Activated B cell treated with CpG ODN at 0.5 μM for 24 hours (primary cell): ENCODE data around the gene GDPGP1. TPM values are rescaled to one million over a fixed set of nuclear protein-coding genes. Genes with fewer than 3 reads are reported as not detected.
A peak's percentile ranks its signal among the peaks of the same experiment; 100 is the strongest.

Experiments
- ATAC-seq: fragments of 200-7000 bp; cut with Tn5 transposase; one replicate; pipeline ENCODE4 v1.10.0; 2021; ENCODE audit warnings: low read depth, mild to moderate bottlenecking, moderate library complexity
- CTCF ChIA-PET: fragments of 350-600 bp; sonication (Branson Sonifier 250); formaldehyde crosslinking; loops from one replicate; lab custom pipeline; 2021; ENCODE audit warnings: antibody characterized with exemption; lab: Charles Lee
- POLR2A ChIA-PET: fragments of 350-600 bp; sonication (Branson Sonifier 250); formaldehyde crosslinking; loops from one replicate; lab custom pipeline; 2021; ENCODE audit warnings: antibody characterized with exemption; lab: Charles Lee
- DNase-seq: peaks from one replicate; pipeline ENCODE4 v3.0.0; 2022
- H3K27ac Mint-ChIP-seq: one replicate; pipeline ENCODE4 v1.8.0; 2020; ENCODE audit warnings: mixed read lengths
- H3K27me3 Mint-ChIP-seq: one replicate; pipeline ENCODE4 v1.8.0; 2021; ENCODE audit warnings: mixed read lengths
- H3K36me3 Mint-ChIP-seq: one replicate; pipeline ENCODE4 v1.8.0; 2021; ENCODE audit warnings: low read depth, mixed read lengths
- H3K4me1 Mint-ChIP-seq: one replicate; pipeline ENCODE4 v1.8.0; 2021; ENCODE audit warnings: mixed read lengths
- H3K4me3 Mint-ChIP-seq: one replicate; pipeline ENCODE4 v1.8.0; 2020; ENCODE audit warnings: mild to moderate bottlenecking, mixed read lengths
- H3K9me3 Mint-ChIP-seq: one replicate; pipeline ENCODE4 v1.8.0; 2020; ENCODE audit warnings: mixed read lengths
- CTCF ChIP-seq: fragments of 200-600 bp; IDR thresholded peaks from one replicate; pipeline ENCODE4 v1.8.0; 2022; ENCODE audit warnings: antibody characterized with exemption, mild to moderate bottlenecking
- intact Hi-C: fragments of 100-400 bp; cut with micrococcal nuclease; formaldehyde crosslinking; loops from one replicate; pipeline ENCODE4 v1.15.1; 2024
- total RNA-seq: library from RNA; stranded (reverse); gene quantifications from 2 replicates; pipeline ENCODE4 v1.2.3, GENCODE V29; 2022

The GDPGP1 gene
- total RNA-seq, 1 donor from 2014 or later, result 6.2 TPM

DNA sequence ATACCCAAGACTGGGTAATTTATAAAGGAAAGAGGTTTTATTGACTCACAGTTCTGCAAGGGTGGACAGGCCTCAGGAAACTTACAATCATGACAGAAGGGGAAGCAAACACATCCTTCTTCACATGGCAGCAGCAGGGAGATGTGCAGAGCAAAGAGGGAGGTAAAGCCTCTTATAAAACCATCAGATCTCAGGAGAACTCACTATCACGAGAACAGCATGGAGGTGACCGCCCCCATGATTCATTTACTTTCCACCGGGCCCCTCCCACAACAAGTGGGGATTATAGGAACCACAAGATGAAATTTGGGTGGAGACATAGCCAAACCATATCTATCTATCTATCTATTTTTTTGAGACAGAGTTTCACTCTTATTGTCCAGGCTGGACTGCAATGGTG, 5.4 kb downstream of the GDPGP1 start:
- Mint-ChIP-seq H3K27ac (no peak overlapping the region), H3K4me1 (peaks cover 11% of the 10 kb centered on the region), H3K9me3 (no peaks in the 10 kb centered on the region), H3K4me3 (no peak overlapping the region), H3K36me3 (peaks cover 30% of the 10 kb centered on the region), H3K27me3 (no peaks in the 10 kb centered on the region)
- intact Hi-C loops, result no loop called here
- ChIA-PET POLR2A (no interaction called here), CTCF (no interaction called here)
- no peak for TF ChIP-seq CTCF
- DNase-seq, result no peak
- ATAC-seq, result no peak

- no peaks in the 10 kb centered on the region for H3K27me3 Mint-ChIP-seq
- TF ChIP-seq CTCF, result no peak
- H3K36me3 Mint-ChIP-seq, result peaks cover 30% of the 10 kb centered on the region
- H3K4me3 Mint-ChIP-seq, result no peak overlapping the region
- H3K4me1 Mint-ChIP-seq, result peaks cover 3% of the 10 kb centered on the region
- intact Hi-C loops, result no loop called here
- DNase-seq, result no peak
- ChIA-PET CTCF (interaction anchor here (0.8 kb wide), 1 partner anchor 9 kb away, joined by 3 read pairs; no protein-coding TSS in a partner anchor), POLR2A (no interaction called here)
- H3K9me3 Mint-ChIP-seq, result no peaks in the 10 kb centered on the region
- H3K27ac Mint-ChIP-seq, result no peak overlapping the region
- no peak for ATAC-seq
These were observed 6.8 kb downstream of the GDPGP1 start for GRCh38 chr15:90240856-90241255.

DNA sequence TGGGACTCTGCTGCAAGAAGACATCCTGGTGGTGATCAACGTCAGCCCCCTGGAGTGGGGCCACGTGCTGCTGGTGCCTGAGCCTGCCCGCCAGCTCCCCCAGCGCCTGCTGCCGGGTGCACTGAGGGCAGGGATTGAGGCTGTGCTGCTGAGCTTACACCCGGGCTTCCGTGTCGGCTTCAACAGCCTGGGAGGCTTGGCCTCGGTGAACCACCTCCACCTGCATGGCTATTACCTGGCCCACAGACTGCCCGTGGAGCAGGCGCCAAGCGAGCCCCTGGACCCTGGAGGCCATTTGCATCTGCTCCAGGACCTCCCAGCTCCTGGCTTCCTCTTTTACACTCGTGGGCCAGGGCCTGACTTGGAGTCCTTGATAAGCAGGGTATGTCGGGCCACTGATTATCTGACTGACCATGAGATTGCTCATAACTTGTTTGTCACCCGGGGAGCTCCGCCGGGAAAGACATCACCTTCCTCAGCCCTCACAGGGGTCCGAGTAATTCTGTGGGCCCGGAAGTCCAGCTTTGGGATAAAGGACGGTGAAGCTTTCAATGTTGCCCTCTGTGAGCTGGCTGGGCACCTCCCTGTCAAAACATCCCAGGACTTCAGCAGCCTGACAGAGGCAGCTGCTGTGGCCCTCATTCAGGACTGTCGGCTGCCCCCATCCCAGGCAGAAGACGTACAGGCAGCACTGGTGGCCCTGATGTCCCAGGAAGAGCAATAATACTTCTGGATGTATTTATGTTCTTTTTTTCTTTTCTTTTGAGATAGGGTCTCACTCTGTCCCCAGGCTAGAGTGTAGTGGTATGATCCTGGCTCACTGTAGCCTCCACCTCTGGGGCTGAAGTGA, 7.6 kb downstream of the GDPGP1 start:
- DNase-seq, result no peak
- Mint-ChIP-seq H3K9me3 (no peaks in the 10 kb centered on the region), H3K4me3 (no peak overlapping the region), H3K36me3 (peaks cover 23% of the 10 kb centered on the region), H3K27ac (no peak overlapping the region), H3K27me3 (no peaks in the 10 kb centered on the region), H3K4me1 (peaks cover 3% of the 10 kb centered on the region)
- POLR2A ChIA-PET, result interaction anchor here (0.6 kb wide), 1 partner anchor 27 kb away, joined by 3 read pairs; no protein-coding TSS in a partner anchor
- no peak for ATAC-seq
- no peak for TF ChIP-seq CTCF
- intact Hi-C loops, result no loop called here
- CTCF ChIA-PET, result interaction anchor here (0.8 kb wide), 1 partner anchor 9 kb away, joined by 3 read pairs; no protein-coding TSS in a partner anchor

GRCh38 chr15:90243943-90244639, 10.1 kb downstream of the GDPGP1 start:
- ChIA-PET POLR2A (interaction anchor here (0.6 to 0.7 kb wide), 2 partner anchors 361 to 600 kb away, joined by 3 to 4 read pairs; no protein-coding TSS in a partner anchor), CTCF (no interaction called here)
- intact Hi-C loops, result no loop called here
- Mint-ChIP-seq H3K36me3 (peaks cover 10% of the 10 kb centered on the region), H3K4me3 (no peak overlapping the region), H3K27ac (no peak overlapping the region), H3K4me1 (peaks cover 8% of the 10 kb centered on the region), H3K9me3 (no peaks in the 10 kb centered on the region), H3K27me3 (no peaks in the 10 kb centered on the region)
- DNase-seq (no peak), ATAC-seq (no peak)
- no peak for TF ChIP-seq CTCF

- DNase-seq (no peak), ATAC-seq (no peak)
- POLR2A ChIA-PET, result interaction anchor here (0.5 to 1.8 kb wide), 6 partner anchors 15 to 1045 kb away, joined by 3 to 13 read pairs (median 10); partner anchors contain the start of genes CIB1, GDPGP1, NGRN and SEMA4B
- Mint-ChIP-seq H3K9me3 (no peaks in the 10 kb centered on the region), H3K4me3 (peak overlapping the region; percentile 76), H3K27me3 (no peaks in the 10 kb centered on the region), H3K36me3 (no peaks in the 10 kb centered on the region), H3K27ac (peak overlapping the region; percentile 4), H3K4me1 (peaks cover 14% of the 10 kb centered on the region)
- TF ChIP-seq CTCF, result no peak
- CTCF ChIA-PET, result interaction anchor here (0.7 to 1.0 kb wide), 2 partner anchors 17 to 72 kb away, joined by 3 read pairs; partner anchors contain the start of gene NGRN
- intact Hi-C loops, result no loop called here
These were observed 14.8 kb downstream of the GDPGP1 start for GRCh38 chr15:90248789-90249202.
